ENCODE data around the gene FRAS1. TPM values are rescaled to one million over a fixed set of nuclear protein-coding genes. Genes with fewer than 3 reads are reported as not detected.

The FRAS1 gene
- polyA plus RNA-seq, 1 donor from 2014 or later, result 2.8 TPM

DNA sequence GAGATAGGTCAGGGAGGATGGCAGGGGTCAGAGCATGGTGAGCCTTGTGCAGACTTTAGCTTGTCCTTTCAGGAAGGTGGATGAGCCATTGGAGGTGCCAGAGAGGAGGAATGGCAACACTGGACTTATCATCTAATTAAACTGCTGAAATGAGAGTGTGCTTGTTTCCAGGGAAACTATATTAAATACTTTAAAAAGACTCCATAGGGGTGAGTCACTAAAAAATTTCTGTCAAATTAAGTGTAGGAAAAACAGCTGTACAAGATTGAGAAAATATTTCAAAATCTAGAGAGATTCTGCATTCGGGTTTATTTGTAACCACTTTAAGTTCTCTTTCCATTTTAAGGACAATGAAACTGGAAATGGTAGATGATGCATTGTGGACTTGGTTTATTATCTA lies 11.4 kb downstream of the FRAS1 start:
- Histone ChIP-seq H3F3A (ENCODE audit: insufficient read depth, low read length, poor library complexity, severe bottlenecking) (no peaks in the 10 kb centered on the region), H3K79me2 (replicated peaks; ENCODE audit: insufficient read depth, low read length) (no peaks in the 10 kb centered on the region), H3K4me2 (ENCODE audit: low read length) (no peak overlapping the region), H3K27ac (ENCODE audit: low read length) (no peak overlapping the region), H2AFZ (ENCODE audit: low read depth, low read length) (no peak overlapping the region), H3K27me3 (ENCODE audit: insufficient read depth, low read depth, low read length) (no peaks in the 10 kb centered on the region), H3K9ac (ENCODE audit: low read length) (no peak overlapping the region), H3K36me3 (ENCODE audit: insufficient read depth, low read length) (no peaks in the 10 kb centered on the region), H3K9me2 (ENCODE audit: insufficient read depth, low read length) (no peaks in the 10 kb centered on the region), H3K9me3 (ENCODE audit: low read length) (no peaks in the 10 kb centered on the region), H3K4me3 (ENCODE audit: low read length) (no peak overlapping the region), H4K20me1 (ENCODE audit: insufficient read depth) (no peaks in the 10 kb centered on the region)
- TF ChIP-seq RAD21 (conservative IDR thresholded peaks at IDR 0.05) (no peak), POLR2AphosphoS5 (IDR thresholded peaks at IDR 0.05) (no peak), TAF1 (IDR thresholded peaks at IDR 0.05; ENCODE audit: low read depth) (no peak), MXI1 (conservative IDR thresholded peaks at IDR 0.05; ENCODE audit: poor library complexity, severe bottlenecking) (no peak), SMC3 (conservative IDR thresholded peaks at IDR 0.05; ENCODE audit: poor library complexity) (no peak), EP300 (conservative IDR thresholded peaks at IDR 0.05; ENCODE audit: poor library complexity, severe bottlenecking) (no peak), EZH2 (IDR thresholded peaks at IDR 0.05; ENCODE audit: borderline replicate concordance, insufficient read depth, low read length, poor library complexity, severe bottlenecking) (no peak)
- TF ChIP-seq, protein P1, sequence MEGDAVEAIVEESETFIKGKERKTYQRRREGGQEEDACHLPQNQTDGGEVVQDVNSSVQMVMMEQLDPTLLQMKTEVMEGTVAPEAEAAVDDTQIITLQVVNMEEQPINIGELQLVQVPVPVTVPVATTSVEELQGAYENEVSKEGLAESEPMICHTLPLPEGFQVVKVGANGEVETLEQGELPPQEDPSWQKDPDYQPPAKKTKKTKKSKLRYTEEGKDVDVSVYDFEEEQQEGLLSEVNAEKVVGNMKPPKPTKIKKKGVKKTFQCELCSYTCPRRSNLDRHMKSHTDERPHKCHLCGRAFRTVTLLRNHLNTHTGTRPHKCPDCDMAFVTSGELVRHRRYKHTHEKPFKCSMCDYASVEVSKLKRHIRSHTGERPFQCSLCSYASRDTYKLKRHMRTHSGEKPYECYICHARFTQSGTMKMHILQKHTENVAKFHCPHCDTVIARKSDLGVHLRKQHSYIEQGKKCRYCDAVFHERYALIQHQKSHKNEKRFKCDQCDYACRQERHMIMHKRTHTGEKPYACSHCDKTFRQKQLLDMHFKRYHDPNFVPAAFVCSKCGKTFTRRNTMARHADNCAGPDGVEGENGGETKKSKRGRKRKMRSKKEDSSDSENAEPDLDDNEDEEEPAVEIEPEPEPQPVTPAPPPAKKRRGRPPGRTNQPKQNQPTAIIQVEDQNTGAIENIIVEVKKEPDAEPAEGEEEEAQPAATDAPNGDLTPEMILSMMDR (IDR thresholded peaks at IDR 0.05; ENCODE audit: poor library complexity, severe bottlenecking), result no peak
- TF ChIP-seq, protein P2, sequence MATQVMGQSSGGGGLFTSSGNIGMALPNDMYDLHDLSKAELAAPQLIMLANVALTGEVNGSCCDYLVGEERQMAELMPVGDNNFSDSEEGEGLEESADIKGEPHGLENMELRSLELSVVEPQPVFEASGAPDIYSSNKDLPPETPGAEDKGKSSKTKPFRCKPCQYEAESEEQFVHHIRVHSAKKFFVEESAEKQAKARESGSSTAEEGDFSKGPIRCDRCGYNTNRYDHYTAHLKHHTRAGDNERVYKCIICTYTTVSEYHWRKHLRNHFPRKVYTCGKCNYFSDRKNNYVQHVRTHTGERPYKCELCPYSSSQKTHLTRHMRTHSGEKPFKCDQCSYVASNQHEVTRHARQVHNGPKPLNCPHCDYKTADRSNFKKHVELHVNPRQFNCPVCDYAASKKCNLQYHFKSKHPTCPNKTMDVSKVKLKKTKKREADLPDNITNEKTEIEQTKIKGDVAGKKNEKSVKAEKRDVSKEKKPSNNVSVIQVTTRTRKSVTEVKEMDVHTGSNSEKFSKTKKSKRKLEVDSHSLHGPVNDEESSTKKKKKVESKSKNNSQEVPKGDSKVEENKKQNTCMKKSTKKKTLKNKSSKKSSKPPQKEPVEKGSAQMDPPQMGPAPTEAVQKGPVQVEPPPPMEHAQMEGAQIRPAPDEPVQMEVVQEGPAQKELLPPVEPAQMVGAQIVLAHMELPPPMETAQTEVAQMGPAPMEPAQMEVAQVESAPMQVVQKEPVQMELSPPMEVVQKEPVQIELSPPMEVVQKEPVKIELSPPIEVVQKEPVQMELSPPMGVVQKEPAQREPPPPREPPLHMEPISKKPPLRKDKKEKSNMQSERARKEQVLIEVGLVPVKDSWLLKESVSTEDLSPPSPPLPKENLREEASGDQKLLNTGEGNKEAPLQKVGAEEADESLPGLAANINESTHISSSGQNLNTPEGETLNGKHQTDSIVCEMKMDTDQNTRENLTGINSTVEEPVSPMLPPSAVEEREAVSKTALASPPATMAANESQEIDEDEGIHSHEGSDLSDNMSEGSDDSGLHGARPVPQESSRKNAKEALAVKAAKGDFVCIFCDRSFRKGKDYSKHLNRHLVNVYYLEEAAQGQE (IDR thresholded peaks at IDR 0.05; ENCODE audit: borderline replicate concordance), result no peak

GRCh38 chr4:78069319-78069718 lies 12.2 kb downstream of the FRAS1 start:
- Histone ChIP-seq H3K9me3 (ENCODE audit: low read length) (no peaks in the 10 kb centered on the region), H3K79me2 (replicated peaks; ENCODE audit: insufficient read depth, low read length) (no peaks in the 10 kb centered on the region), H3K27me3 (ENCODE audit: insufficient read depth, low read depth, low read length) (no peaks in the 10 kb centered on the region), H3K9me2 (ENCODE audit: insufficient read depth, low read length) (no peaks in the 10 kb centered on the region), H2AFZ (ENCODE audit: low read depth, low read length) (no peak overlapping the region), H3K4me3 (ENCODE audit: low read length) (no peak overlapping the region), H4K20me1 (ENCODE audit: insufficient read depth) (no peaks in the 10 kb centered on the region), H3K4me2 (ENCODE audit: low read length) (no peak overlapping the region), H3K27ac (ENCODE audit: low read length) (no peak overlapping the region), H3F3A (ENCODE audit: insufficient read depth, low read length, poor library complexity, severe bottlenecking) (no peaks in the 10 kb centered on the region), H3K36me3 (ENCODE audit: insufficient read depth, low read length) (no peaks in the 10 kb centered on the region), H3K9ac (ENCODE audit: low read length) (no peak overlapping the region)
- TF ChIP-seq, protein P2 (IDR thresholded peaks at IDR 0.05; ENCODE audit: borderline replicate concordance), result no peak
- TF ChIP-seq EP300 (conservative IDR thresholded peaks at IDR 0.05; ENCODE audit: poor library complexity, severe bottlenecking), result no peak
- TF ChIP-seq TAF1 (IDR thresholded peaks at IDR 0.05; ENCODE audit: low read depth), result no peak
- TF ChIP-seq POLR2AphosphoS5 (IDR thresholded peaks at IDR 0.05), result no peak
- no peak for TF ChIP-seq EZH2 (IDR thresholded peaks at IDR 0.05; ENCODE audit: borderline replicate concordance, insufficient read depth, low read length, poor library complexity, severe bottlenecking)
- no peak for TF ChIP-seq SMC3 (conservative IDR thresholded peaks at IDR 0.05; ENCODE audit: poor library complexity)
- TF ChIP-seq MXI1 (conservative IDR thresholded peaks at IDR 0.05; ENCODE audit: poor library complexity, severe bottlenecking), result no peak
- no peak for TF ChIP-seq RAD21 (conservative IDR thresholded peaks at IDR 0.05)
- TF ChIP-seq, protein P1 (IDR thresholded peaks at IDR 0.05; ENCODE audit: poor library complexity, severe bottlenecking), result no peak

Measured in neural cell (in vitro differentiated cells).